HG03064 (cell line): ENCODE data around the gene CEBPZOS.

Experiments
- ATAC-seq: cut with Tn5 transposase; IDR thresholded peaks from one replicate; pipeline ENCODE4 v1.9.1; 2021; ENCODE audit warnings: low read depth; ENCODE audit not compliant: unreplicated experiment

Gene CEBPZOS

DNA sequence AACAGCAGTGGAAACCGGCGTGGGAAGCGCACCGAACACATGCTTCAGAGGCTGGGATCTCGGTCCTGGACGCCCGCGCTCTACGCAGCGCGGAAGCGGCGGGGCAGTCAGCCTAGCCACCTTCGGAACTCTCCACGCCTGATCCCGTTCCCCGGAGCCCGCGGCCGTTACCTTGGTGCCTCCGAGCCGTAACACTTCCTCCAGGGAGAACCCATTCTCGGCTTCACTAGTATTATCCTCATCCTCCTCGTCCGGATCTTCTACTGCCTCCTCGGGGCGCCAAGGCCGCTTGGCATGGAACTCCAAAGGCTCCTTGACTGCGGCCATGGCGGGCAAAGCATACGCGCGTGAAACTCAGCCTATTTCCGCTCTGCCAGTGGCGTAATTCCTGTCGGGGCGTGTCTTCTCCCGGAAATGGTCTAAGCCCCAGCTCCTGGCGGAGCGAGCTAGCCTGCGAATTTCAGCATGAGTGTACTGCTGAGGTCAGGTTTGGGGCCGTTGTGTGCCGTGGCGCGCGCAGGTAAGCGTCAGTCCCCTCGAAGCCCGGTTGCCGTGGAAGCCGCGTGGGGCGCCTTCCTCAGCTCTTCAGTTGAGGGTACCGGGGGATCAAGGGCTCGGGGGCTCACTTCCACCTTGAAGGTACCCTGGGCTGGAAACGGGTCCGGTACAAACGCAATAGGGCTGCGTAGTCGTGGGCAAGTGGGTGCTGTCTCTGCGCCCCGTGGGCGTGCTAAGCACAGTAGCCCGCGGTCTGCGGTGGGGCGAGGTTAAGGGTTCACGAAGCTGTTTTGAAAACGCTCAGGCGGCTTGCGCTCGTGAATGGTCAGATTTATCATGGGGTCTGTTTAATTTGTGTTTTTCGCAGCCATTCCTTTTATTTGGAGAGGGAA lies 35.2 kb downstream of the CEBPZOS start, which contains the start of the genes CEBPZ and NDUFAF7:
Gene CEBPZ (minus strand): TSS at position 356 of the 890 bp plus-strand sequence. CDS start 29 bp downstream, at position 327.
Gene NDUFAF7 (plus strand): TSS at position 418 of the 890 bp plus-strand sequence. CDS start 48 bp downstream, at position 466.
- ATAC-seq: peak; percentile 97

DNA sequence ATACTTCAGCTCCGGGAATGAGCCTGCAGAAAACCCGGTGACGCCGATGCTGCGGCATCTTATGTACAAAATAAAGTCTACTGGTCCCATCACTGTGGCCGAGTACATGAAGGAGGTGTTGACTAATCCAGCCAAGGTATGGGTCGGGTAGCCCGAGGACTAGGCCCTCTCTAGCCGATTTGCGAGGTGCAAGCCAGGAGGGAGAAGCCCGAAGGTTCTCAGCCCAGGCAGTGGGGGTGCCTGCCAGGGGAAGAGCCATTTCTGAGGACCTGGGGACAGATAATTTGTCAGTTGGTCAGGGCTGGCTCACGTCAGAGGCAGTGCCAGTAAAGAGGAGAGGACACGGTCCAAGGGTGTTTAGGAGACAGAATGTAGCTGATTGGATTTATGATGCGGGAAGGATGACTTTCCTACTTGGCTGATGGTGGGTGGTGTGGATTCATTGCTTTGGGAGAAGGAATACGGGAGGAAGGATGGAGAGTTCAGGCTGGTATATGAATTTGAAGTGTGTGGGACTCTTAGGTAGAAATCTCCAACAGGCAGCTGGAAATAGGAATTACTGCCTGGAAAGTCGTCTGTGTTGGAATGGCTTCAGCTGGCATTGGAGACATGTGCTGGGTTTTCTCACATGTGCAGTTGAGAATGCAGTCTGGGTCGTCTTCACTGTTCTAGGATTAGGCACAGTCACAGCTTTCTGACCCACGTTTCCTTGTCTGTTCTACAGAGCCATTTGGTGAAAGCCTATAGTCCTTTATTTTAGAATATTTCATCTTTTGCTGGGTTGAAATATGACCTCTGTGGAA lies 36.0 kb downstream of the CEBPZOS start:
- ATAC-seq: no peak

DNA sequence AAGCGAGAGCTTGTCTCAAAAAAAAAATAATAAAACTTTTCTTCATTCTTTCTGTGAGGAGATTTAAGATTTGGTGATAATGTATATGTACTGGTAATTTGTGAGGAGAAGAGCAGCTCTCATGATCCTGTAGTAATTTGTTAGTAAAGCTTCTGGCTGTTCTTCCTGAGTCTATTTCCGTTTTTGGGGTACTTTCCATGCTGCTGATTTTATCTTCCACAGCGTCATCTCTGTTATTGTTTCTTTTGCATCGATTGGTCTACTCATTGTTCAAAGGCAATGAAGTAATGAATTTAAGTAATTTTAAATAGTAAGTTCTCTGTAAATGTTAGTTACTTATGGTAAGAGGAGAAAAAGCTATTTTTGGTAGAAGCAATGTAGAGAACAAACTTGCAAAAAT lies 47.1 kb downstream of the CEBPZOS start:
- no peak for ATAC-seq

DNA sequence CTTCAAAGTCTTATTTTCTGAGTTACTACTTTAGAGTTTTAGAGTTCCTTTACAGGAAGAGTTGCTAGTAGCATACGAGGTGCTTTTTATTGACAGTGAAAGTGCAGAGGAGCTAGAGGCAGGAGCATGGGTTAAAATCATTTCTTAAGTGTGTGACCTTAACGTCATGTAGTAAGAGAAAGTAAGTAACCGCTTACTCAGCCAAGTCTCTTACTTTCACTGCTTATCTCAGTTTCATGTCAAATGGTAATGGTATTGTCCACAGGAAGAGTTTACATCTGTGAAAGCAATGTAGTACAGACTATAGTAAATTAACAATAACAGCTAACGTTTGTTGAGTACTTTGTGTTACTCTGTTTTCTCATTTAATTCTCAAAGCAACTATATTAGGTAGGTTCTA lies 47.7 kb downstream of the CEBPZOS start:
- peak; percentile 92 for ATAC-seq

DNA sequence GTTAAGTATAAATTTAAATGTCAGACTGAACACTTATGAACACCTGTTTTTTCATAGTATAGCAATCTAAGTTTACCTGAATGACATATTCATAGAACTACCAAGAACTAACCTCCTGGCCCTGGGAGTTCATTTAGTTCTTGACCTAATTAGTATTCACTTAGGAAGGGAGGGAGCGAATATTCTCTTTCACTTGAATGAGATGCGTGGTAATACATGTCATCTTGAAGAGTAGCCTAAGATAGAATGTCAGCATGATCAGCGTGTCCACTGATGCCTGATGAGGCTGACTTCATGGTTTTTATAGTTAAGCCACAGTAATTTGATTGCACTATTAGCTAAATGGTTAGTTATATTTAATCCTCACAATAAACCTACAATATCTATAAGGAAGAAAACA lies 48.5 kb downstream of the CEBPZOS start:
- no peak for ATAC-seq

DNA sequence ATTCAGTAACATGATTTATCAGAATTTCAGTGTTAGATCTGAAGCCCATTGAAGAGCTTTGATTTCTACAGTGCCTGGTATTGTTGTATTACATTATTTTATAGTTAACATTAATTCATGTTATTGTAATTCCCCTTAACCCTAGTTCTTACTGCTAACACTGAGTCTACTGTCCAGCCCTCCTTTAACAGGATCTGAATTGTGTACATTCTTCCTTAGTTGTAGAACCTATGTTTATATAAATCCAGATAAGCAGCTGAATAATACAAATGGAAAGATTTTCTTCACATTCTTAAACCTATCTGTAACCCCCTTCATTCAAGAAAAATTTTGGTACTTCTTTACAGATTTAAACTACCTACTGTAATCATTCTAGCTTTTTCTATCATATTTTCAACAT lies 49.9 kb downstream of the CEBPZOS start:
- no peak for ATAC-seq

DNA sequence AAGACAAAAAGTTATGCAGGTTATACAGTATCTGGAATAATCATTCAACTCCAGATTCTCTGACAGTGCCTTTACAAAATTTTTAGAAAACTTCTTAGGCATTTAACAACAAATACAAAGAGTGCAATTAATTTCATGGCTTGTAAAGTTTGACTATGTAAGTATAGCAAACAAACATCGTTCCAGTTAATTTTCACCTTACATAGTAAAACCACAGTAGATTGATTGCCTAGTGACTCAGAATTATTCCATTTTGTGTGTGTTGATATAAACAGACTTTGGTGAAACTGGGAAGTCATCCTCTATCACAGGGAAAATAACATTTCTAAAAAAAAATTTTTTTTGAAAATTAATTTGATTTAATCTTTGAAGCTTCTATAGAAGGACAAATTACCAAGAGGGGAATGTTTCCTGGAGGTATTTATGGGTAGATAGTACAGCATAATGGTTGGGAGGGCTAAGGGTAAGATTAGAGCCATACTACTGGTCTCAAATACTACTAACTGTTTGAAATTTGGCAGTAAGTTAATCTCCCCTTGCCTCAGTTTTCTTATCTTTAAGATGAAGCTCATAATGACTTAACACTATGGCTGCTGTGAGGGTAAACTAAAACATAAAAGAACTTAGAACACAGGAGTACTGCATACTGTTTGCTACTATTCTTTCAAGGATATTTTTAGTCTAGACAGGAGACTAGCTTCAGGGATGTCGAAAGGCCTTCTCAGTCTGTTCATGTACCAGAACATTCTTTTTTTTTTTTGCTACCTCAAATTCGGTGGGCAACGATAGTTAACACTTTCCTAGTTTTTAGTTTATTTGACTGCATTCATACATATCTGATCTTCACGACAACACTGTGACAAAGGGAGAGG lies 54.8 kb downstream of the CEBPZOS start:
- no peak for ATAC-seq
